ENCODE data around the gene CAMK1D. TPM values are rescaled to one million over a fixed set of nuclear protein-coding genes. Genes with fewer than 3 reads are reported as not detected.

CAMK1D gene
- total and polyA plus RNA-seq, 2 of the 8 experiments (the other 6 are each of a cell fraction or from before 2014, with no cell fraction given): 3.5 to 10.6 TPM

- no peak for TF ChIP-seq SP1 (IDR thresholded peaks at IDR 0.05; ENCODE audit: low read depth, low read length)
Measured at GRCh38 chr10:12484002-12484918, 134.9 kb downstream of the CAMK1D start (continued).

All from H1 (cell line).